C4-2B (cell line): Measurements from ENCODE around the gene TMPRSS2.
A peak's percentile ranks its signal among the peaks of the same experiment; 100 is the strongest.
"Not testable (repeated sequence)": the region's sequence is repeated elsewhere in the genome, so short reads cannot be mapped to it uniquely, and the experiment has no call there.

Experiments
- H3K27ac ChIP-seq: fragments of 450-650 bp; 2 replicates; pipeline ENCODE4 v1.5.1; 2017
- CTCF ChIP-seq: fragments of 450-650 bp; conservative IDR thresholded peaks from 2 replicates; pipeline ENCODE4 v1.5.1; 2017; ENCODE audit warnings: mild to moderate bottlenecking
- ZFX ChIP-seq: fragments of 450-650 bp; IDR thresholded peaks from 2 replicates; pipeline ENCODE4 v1.6.1; 2017

Gene TMPRSS2

GRCh38 chr21:41425954-41426675, 81.8 kb downstream of the TMPRSS2 start, which contains the start of gene MX1:
TSS of gene MX1 (plus strand) at chr21:41426239. CDS start at chr21:41432071, 5,832 bp downstream.
- H3K27ac ChIP-seq: no peak within 1 kb of the TSS
- no peak for TF ChIP-seq CTCF
- no peak for TF ChIP-seq ZFX

- no peak overlapping the region for H3K27ac ChIP-seq
- no peak for TF ChIP-seq ZFX
These were observed 82.4 kb downstream of the TMPRSS2 start for GRCh38 chr21:41425588-41425953.

- H3K27ac ChIP-seq: not testable (repeated sequence)
These were observed 84.7 kb downstream of the TMPRSS2 start for GRCh38 chr21:41423305-41423636.

- TF ChIP-seq CTCF: no peak
- TF ChIP-seq ZFX: no peak
These were observed 85.2 kb downstream of the TMPRSS2 start for GRCh38 chr21:41422546-41423304.

GRCh38 chr21:41420998-41421397, 87.0 kb downstream of the TMPRSS2 start:
- H3K27ac ChIP-seq: peak overlapping the region; percentile 77

More at GRCh38 chr21:41422546-41423304, 85.2 kb downstream of the TMPRSS2 start:
- no peak overlapping the region for H3K27ac ChIP-seq

- peak overlapping the region; percentile 77 for H3K27ac ChIP-seq
- peak; percentile 82; the same call in 1 of the 2 replicates for TF ChIP-seq ZFX
- TF ChIP-seq CTCF: no peak
These were observed 87.8 kb downstream of the TMPRSS2 start for GRCh38 chr21:41419921-41420862.

GRCh38 chr21:41418956-41419680, 88.8 kb downstream of the TMPRSS2 start:
- no peak for TF ChIP-seq CTCF
- no peak for TF ChIP-seq ZFX

GRCh38 chr21:41418393-41418792, 89.6 kb downstream of the TMPRSS2 start:
- TF ChIP-seq CTCF: no peak
- no peak for TF ChIP-seq ZFX
- H3K27ac ChIP-seq: no peak overlapping the region

More at GRCh38 chr21:41418956-41419680, 88.8 kb downstream of the TMPRSS2 start:
- H3K27ac ChIP-seq: no peak overlapping the region; the same call in 1 of the 2 replicates

GRCh38 chr21:41417505-41417904, 90.5 kb downstream of the TMPRSS2 start:
- H3K27ac ChIP-seq: not testable (repeated sequence)
